Lower leg skin (tissue), 3 donors: ENCODE measurements around the gene ARSB.

ENCODE experiments used
- POLR2A ChIP-seq, 2 donors: fragments of 450-650 bp; IDR thresholded peaks; one replicate each; pipeline ENCODE4 v1.6.1; 2016 to 2017; ENCODE audit warnings: antibody characterized with exemption in 2 of 2, mild to moderate bottlenecking in 1 of 2, moderate library complexity in 1 of 2
- TF ChIP-seq, protein P1 (sequence below), 3 donors: fragments of 450-650 bp; IDR thresholded peaks; one replicate each; pipeline ENCODE4 v1.5.1; 2016; ENCODE audit warnings: antibody characterized with exemption in 3 of 3, mild to moderate bottlenecking in 3 of 3, moderate library complexity in 2 of 3

DNA sequence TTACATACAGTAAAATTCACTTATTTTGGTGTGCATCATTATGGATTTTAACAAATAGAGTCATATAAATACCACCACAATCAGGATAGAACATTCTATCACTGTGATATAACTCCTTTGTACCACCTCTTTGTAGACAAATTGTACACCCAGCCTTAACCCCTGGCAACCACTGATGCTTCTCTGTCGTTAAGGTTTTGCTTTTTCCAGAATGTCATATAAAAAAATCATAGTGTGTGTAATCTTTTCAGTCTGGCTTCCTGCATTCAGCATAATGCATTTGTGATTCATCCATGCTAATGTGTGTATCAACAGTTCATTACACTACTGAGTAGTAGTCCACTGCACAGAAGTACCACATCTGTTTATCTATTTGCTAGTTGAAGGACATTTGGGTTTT, 81.2 kb downstream of the ARSB start:
- TF ChIP-seq POLR2A (IDR thresholded peaks at IDR 0.05): no peak
- TF ChIP-seq, protein P1, sequence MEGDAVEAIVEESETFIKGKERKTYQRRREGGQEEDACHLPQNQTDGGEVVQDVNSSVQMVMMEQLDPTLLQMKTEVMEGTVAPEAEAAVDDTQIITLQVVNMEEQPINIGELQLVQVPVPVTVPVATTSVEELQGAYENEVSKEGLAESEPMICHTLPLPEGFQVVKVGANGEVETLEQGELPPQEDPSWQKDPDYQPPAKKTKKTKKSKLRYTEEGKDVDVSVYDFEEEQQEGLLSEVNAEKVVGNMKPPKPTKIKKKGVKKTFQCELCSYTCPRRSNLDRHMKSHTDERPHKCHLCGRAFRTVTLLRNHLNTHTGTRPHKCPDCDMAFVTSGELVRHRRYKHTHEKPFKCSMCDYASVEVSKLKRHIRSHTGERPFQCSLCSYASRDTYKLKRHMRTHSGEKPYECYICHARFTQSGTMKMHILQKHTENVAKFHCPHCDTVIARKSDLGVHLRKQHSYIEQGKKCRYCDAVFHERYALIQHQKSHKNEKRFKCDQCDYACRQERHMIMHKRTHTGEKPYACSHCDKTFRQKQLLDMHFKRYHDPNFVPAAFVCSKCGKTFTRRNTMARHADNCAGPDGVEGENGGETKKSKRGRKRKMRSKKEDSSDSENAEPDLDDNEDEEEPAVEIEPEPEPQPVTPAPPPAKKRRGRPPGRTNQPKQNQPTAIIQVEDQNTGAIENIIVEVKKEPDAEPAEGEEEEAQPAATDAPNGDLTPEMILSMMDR (IDR thresholded peaks at IDR 0.05): no peak
